ENCODE data around the gene NBPF4. TPM values are rescaled to one million over a fixed set of nuclear protein-coding genes. Genes with fewer than 3 reads are reported as not detected.

The NBPF4 gene
- total RNA-seq, 1 donor: not detected

- no peaks in the 10 kb centered on the region for H3K27me3 ChIP-seq (ENCODE audit: insufficient read depth, low read length)
- H3K4me1 ChIP-seq (ENCODE audit: insufficient read depth, low read length): peaks cover 7% of the 10 kb centered on the region
- no peak overlapping the region for H3K4me3 ChIP-seq (ENCODE audit: low read length)
- no peaks in the 10 kb centered on the region for H3K9me3 ChIP-seq (ENCODE audit: low read depth, low read length)
Observed at GRCh38 chr1:108193333-108193732, 50.5 kb downstream of the NBPF4 start.

DNA sequence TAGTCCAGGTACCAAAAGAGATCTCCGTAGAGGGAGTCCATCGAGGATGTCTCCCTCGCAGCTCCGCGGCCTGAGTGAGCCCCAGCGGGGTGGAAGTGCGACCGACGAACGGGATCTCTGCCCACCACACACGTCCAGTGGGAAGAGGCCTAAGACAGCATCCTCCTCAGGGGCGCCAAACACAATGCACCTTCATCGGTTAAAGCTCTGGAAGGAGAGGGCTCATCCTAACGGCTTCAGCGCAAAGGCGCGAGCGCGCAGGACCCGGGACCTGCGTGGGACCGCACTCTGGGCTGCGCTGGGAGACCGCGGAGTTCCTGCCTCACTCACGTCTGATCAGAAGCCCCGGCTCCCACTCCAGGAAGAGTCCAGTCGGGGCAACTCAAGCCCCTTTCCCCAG is 51.3 kb downstream of the NBPF4 start:
- Histone ChIP-seq H3K4me1 (ENCODE audit: insufficient read depth, low read length) (peaks cover 3% of the 10 kb centered on the region), H3K4me3 (ENCODE audit: low read length) (no peak overlapping the region), H3K9me3 (ENCODE audit: low read depth, low read length) (no peaks in the 10 kb centered on the region), H3K27me3 (ENCODE audit: insufficient read depth, low read length) (no peaks in the 10 kb centered on the region)

DNA sequence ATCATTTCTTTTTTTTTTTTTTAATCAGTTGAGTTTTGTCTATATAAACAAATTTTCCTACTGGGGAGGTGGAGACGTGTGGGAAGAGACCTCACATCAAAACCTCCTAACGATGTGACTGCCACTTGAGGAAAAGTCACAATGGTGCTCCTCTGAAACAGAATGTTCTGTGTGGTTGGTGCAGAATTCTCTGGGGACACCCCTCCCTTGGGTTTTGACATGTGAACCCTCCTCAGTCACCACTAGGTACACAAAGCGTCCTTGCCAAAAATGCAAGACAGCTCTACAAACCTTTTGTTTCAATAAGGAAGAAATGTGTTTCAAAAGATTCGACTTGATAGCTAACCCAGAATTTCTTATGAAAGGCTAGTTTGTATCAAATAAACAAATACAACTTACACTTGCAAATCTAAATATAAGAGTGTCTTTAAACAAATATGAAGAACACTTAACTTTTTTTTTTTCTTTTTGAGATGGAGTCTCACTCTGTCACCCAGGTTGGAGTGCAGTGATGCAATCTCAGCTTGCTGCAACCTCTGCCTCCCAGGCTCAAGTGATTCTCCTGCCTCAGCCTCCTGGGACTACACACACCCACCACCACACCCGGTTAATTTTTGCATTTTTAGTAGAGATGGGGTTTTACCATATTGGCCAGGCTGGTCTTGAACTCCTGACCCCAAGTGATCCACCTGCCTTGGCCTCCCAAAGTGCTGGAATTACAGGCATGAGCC is 53.0 kb downstream of the NBPF4 start:
- Histone ChIP-seq H3K27me3 (ENCODE audit: insufficient read depth, low read length) (no peaks in the 10 kb centered on the region), H3K4me1 (ENCODE audit: insufficient read depth, low read length) (no peaks in the 10 kb centered on the region), H3K4me3 (ENCODE audit: low read length) (no peak overlapping the region), H3K9me3 (ENCODE audit: low read depth, low read length) (no peaks in the 10 kb centered on the region)

- Histone ChIP-seq H3K4me1 (ENCODE audit: insufficient read depth, low read length) (no peaks in the 10 kb centered on the region), H3K9me3 (ENCODE audit: low read depth, low read length) (no peaks in the 10 kb centered on the region), H3K4me3 (ENCODE audit: low read length) (no peak overlapping the region), H3K27me3 (ENCODE audit: insufficient read depth, low read length) (no peaks in the 10 kb centered on the region)
Observed at GRCh38 chr1:108190001-108190634, 53.8 kb downstream of the NBPF4 start.

- H3K27me3 ChIP-seq (ENCODE audit: insufficient read depth, low read length): no peaks in the 10 kb centered on the region
- H3K9me3 ChIP-seq (ENCODE audit: low read depth, low read length): no peaks in the 10 kb centered on the region
- no peaks in the 10 kb centered on the region for H3K4me1 ChIP-seq (ENCODE audit: insufficient read depth, low read length)
- no peak overlapping the region for H3K4me3 ChIP-seq (ENCODE audit: low read length)
Observed at GRCh38 chr1:108188801-108189200, 55.1 kb downstream of the NBPF4 start.

DNA sequence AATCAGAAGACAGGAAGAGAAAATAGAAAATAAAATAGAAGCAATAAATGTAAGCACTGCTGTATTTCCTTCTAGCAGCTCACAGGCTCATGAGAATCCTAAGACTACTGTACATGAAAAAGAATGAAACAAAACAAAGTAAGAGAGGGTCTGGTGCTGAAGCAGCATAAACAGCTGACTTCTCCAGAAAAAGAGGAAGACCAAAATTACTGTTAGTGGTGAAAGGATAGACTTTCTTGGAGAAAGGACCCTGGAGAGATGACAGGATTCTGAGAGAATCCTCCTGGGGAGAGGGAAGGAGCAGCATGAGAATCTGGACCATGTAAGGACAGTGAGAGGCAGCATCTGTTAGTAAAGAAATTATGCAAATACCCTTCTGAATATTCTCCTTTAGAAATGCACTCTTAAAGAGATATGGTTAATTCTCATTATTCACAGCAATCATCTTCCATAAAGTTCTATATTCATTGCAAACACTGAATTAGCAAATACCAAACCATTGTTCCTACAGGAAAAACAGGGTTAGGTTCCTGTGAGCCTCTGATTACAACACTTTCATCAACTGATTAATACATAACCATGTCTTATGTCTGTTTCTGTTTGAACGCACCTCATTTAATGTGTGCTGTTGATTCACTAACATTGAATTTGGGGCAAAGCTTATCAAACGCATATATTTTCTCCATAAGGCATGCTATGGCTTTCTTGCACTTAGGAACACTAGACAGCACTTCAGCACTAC is 60.7 kb downstream of the NBPF4 start:
- H3K27me3 ChIP-seq (ENCODE audit: insufficient read depth, low read length): no peaks in the 10 kb centered on the region
- H3K4me1 ChIP-seq (ENCODE audit: insufficient read depth, low read length): peaks cover 9% of the 10 kb centered on the region
- H3K9me3 ChIP-seq (ENCODE audit: low read depth, low read length): no peaks in the 10 kb centered on the region
- no peak overlapping the region for H3K4me3 ChIP-seq (ENCODE audit: low read length)

DNA sequence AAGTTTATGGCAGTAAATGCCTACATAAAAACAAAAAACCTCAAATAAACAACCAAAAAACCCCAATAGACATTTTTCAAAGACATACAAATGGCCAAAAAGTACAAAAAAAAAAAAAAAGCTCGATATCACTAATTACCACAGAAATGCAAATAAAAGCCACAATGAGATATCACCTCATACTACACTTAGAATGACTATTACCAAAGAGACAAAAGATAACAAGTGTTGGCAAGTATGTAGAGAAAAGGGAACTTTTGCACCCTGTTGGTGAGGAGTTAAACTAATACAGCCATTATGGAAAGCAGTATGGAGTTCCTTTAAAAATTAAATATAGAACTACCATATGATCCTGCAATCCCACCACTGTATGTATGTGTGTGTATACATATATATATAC is 64.9 kb downstream of the NBPF4 start:
- no peaks in the 10 kb centered on the region for H3K27me3 ChIP-seq (ENCODE audit: insufficient read depth, low read length)
- peaks cover 9% of the 10 kb centered on the region for H3K4me1 ChIP-seq (ENCODE audit: insufficient read depth, low read length)
- no peak overlapping the region for H3K4me3 ChIP-seq (ENCODE audit: low read length)
- H3K9me3 ChIP-seq (ENCODE audit: low read depth, low read length): peaks cover 9% of the 10 kb centered on the region

Other genes starting within 250 kb of the NBPF4 start
- gene SLC25A24, start 43.7 kb downstream of the NBPF4 start, total RNA-seq: 20.0 TPM
- not detected for gene NBPF6, start 206.3 kb upstream of the NBPF4 start, total RNA-seq

Data from mononuclear cell (primary cell).